ENCODE results near the gene CARS1.
A peak's percentile ranks its signal among the peaks of the same experiment; 100 is the strongest.

Gene CARS1

DNA sequence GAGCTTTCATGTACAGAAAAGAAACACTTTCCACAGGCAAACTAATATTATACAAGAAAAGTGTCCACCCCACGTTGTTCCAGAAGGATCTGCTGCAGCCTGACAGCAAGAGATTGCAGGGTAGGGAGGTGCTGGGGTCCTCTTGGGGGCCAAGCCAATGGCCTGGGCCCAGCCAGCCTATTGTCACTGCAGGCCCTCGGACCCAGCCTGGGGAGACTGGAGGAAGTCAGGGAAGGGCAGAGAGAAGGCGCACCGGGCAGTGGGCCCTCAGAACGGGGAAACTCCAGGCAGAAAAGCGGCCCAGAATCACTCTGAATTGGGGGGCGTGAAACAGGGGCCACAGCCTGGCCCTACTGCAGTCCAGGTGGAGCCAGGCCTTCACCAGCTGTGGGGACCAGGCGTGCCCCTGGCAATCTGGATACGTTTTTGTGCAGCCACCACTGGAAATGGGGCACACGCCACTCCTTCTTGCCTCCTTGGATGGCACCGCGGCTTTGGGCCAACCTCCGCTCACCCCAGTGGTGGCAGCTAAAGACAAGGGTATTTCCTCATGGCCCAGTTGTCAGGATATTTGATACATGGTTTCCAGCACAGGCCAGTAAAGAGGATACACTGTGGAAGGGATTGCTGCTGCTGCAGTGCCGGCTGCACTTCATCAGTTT is 61.2 kb downstream of the CARS1 start:
- TF ChIP-seq ZNF274 (IDR thresholded peaks at IDR 0.05; ENCODE audit: low read depth, low read length): no peak
- no peak overlapping the region for H3K4me3 ChIP-seq (ENCODE audit: low read length)

DNA sequence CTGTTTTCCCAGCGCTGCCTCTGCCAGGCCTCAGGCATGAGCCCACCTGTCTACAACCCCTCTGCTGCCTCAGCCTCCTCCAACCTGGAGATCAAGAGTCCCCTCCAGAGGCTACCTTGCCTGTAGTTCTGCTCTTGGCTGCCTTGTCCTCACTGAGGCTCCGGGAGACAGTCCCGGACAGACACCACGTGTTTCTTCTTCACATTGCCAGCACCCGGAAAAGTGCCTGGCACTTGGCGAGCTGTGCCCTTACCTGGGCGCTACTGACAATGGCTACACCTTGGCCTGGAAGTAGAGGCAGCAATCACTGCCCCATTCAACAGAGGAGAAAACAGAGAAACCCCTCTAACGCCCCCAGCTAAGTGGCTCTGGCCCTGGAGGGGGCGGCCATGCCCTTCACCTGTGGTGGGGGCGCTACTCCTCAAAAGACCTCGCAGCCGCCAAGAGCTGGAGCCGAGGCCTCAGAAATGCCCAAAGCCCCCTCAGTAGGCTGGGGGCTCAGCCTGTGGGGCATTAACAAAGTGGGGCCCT is 62.1 kb downstream of the CARS1 start:
- TF ChIP-seq ZNF274 (IDR thresholded peaks at IDR 0.05; ENCODE audit: low read depth, low read length): no peak
- H3K4me3 ChIP-seq (ENCODE audit: low read length): no peak overlapping the region

DNA sequence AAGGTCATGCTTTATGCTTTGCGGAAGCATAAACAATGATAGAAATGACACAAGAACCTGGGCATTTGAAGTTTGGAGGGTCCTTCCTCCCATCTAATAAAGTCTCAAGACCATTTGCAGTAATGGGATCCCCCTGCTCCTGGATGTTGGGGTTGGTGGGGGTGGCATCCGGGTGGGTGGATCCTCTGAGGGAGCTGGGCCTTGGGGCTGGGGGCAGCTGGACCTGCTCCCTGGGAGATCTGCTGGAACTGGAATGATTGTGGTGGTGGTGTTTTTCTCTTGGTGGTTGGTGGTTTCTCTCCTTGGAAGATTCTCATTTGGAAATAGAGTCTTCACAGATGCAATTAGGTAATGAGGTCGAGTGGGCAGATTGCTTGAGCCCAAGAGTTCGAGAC is 62.9 kb downstream of the CARS1 start:
- TF ChIP-seq ZNF274 (IDR thresholded peaks at IDR 0.05; ENCODE audit: low read depth, low read length): no peak
- no peak overlapping the region for H3K4me3 ChIP-seq (ENCODE audit: low read length)

- peak overlapping the region; percentile 81; the same call in 1 of the 2 replicates for H3K4me3 ChIP-seq (ENCODE audit: low read length)
- TF ChIP-seq ZNF274 (IDR thresholded peaks at IDR 0.05; ENCODE audit: low read depth, low read length): no peak
Measured at GRCh38 chr11:2992997-2993325, 64.3 kb downstream of the CARS1 start.

GRCh38 chr11:2992234-2992996 is 64.8 kb downstream of the CARS1 start, which contains the start of gene NAP1L4:
Gene NAP1L4, minus strand, starts transcription at chr11:2992329. Its CDS starts 13,109 bp downstream, at chr11:2979220.
- peak within 1 kb of the TSS; percentile 81 for H3K4me3 ChIP-seq (ENCODE audit: low read length)
- no peak for TF ChIP-seq ZNF274 (IDR thresholded peaks at IDR 0.05; ENCODE audit: low read depth, low read length)

- peak overlapping the region; percentile 79 for H3K4me3 ChIP-seq (ENCODE audit: low read length)
- TF ChIP-seq ZNF274 (IDR thresholded peaks at IDR 0.05; ENCODE audit: low read depth, low read length): no peak
Measured at GRCh38 chr11:2991452-2992233, 65.6 kb downstream of the CARS1 start.

DNA sequence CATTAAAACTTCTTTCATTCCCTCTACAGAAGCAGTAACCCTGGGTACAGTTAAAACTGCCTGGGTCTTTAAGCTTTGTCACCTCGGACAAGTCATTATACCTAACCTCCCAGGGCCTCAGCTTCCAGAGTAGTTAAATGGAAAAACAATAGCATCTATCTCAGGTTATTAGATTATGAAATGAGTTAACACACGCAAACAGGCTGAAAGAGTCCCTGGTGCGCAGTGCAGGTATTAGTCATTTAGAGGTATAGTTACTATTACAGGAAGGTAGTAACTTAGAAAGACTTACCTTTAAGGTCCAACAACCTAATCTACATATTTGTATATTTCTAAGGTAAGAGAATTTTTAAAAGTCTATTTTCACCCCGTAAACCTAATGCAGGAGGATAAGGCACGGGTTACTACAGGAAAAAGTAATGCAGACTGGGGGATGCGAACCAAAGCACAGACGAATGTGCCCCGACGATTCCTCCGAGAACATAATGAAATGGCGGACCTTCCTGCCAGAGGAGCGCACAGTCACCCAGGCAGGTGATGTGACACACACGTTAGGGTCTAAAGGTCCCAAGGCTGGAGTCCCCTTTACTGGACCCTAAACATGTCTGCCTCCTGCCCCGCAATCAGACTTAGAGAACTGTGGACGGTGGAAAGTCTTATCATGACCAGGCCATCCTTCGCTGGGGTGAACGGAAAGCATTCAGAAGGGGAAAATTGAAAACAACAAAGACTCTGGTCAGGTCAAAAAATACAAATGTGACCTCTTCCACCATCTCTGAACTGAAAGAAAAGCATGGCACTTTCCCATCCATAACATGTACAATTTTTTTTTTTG is 66.4 kb downstream of the CARS1 start:
- peak overlapping the region; percentile 79 for H3K4me3 ChIP-seq (ENCODE audit: low read length)
- no peak for TF ChIP-seq ZNF274 (IDR thresholded peaks at IDR 0.05; ENCODE audit: low read depth, low read length)

- H3K4me3 ChIP-seq (ENCODE audit: low read length): peak overlapping the region; percentile 79; the same call in 1 of the 2 replicates
- no peak for TF ChIP-seq ZNF274 (IDR thresholded peaks at IDR 0.05; ENCODE audit: low read depth, low read length)
Measured at GRCh38 chr11:2989551-2989950, 67.7 kb downstream of the CARS1 start.

- no peak for TF ChIP-seq ZNF274 (IDR thresholded peaks at IDR 0.05; ENCODE audit: low read depth, low read length)
- peak overlapping the region; percentile 72 for H3K4me3 ChIP-seq (ENCODE audit: low read length)
Measured at GRCh38 chr11:2989006-2989405, 68.2 kb downstream of the CARS1 start.

- no peak for TF ChIP-seq ZNF274 (IDR thresholded peaks at IDR 0.05; ENCODE audit: low read depth, low read length)
- peak overlapping the region; percentile 54 for H3K4me3 ChIP-seq (ENCODE audit: low read length)
Measured at GRCh38 chr11:2987881-2988861, 69.1 kb downstream of the CARS1 start.

GRCh38 chr11:2983908-2984307 is 73.3 kb downstream of the CARS1 start:
- H3K4me3 ChIP-seq (ENCODE audit: low read length): no peak overlapping the region
- TF ChIP-seq ZNF274 (IDR thresholded peaks at IDR 0.05; ENCODE audit: low read depth, low read length): no peak

DNA sequence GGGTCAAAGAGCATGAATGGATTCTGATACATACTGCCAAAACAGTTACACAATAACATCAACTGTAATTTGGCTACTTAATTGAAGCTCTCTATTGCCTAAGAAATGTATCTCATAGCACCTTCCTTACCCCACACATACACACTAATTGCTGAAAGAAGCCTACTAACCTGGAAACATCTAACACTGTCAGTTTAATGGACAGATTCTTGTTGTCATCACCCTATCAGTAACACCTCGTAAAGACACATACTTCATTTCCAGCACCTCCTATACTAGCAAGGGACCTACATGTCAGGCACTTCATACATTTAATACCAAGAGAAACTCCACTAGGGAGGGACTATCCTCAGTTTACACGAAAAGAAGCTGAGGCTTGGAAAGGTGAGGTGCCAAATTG is 75.0 kb downstream of the CARS1 start:
- no peak for TF ChIP-seq ZNF274 (IDR thresholded peaks at IDR 0.05; ENCODE audit: low read depth, low read length)

More for the DNA sequence above, 75.0 kb downstream of the CARS1 start:
- no peak overlapping the region for H3K4me3 ChIP-seq (ENCODE audit: low read length)
